HUES64 (cell line): Measurements from ENCODE around the gene ZBTB37. TPM values are rescaled to one million over a fixed set of nuclear protein-coding genes. Genes with fewer than 3 reads are reported as not detected.

Experiments used
- H3K27ac ChIP-seq: 2 replicates; pipeline ENCODE4 v1.7.0; 2013; ENCODE audit warnings: low read depth, low read length, inconsistent platforms
- H3K27me3 ChIP-seq: 2 replicates; pipeline ENCODE4 v1.6.1; 2013; ENCODE audit warnings: mild to moderate bottlenecking, low read length; ENCODE audit not compliant: insufficient read depth
- H3K36me3 ChIP-seq: 2 replicates; pipeline ENCODE4 v1.6.1; 2013; ENCODE audit warnings: mild to moderate bottlenecking, low read length; ENCODE audit not compliant: insufficient read depth
- H3K4me1 ChIP-seq: 2 replicates; pipeline ENCODE4 v1.6.1; 2013; ENCODE audit warnings: mild to moderate bottlenecking, low read length, moderate library complexity; ENCODE audit not compliant: insufficient read depth
- H3K4me3 ChIP-seq: 2 replicates; pipeline ENCODE4 v1.5.1; 2013; ENCODE audit warnings: mild to moderate bottlenecking, low read length, moderate library complexity
- H3K9ac ChIP-seq: 2 replicates; pipeline ENCODE4 v1.6.1; 2013; ENCODE audit warnings: mild to moderate bottlenecking, low read depth, low read length
- H3K9me3 ChIP-seq: 2 replicates; pipeline ENCODE4 v1.6.1; 2013; ENCODE audit warnings: low read depth, low read length; ENCODE audit not compliant: insufficient read depth
- WGBS: fragments of 150-250, 120-280 bp; methylation state at CpG from one replicate; pipeline ENCODE4 v1.1.7; 2013; ENCODE audit warnings: missing lambda C conversion rate; 5-methylcytosine and 5-hydroxymethylcytosine counted together
- polyA plus RNA-seq, 2 experiments: library from polyadenylated mRNA; stranded (reverse); fragments of 50-300 nt; gene quantifications; one replicate each; pipeline ENCODE4 v1.2.3, GENCODE V29; 2013

The ZBTB37 gene, protein sequence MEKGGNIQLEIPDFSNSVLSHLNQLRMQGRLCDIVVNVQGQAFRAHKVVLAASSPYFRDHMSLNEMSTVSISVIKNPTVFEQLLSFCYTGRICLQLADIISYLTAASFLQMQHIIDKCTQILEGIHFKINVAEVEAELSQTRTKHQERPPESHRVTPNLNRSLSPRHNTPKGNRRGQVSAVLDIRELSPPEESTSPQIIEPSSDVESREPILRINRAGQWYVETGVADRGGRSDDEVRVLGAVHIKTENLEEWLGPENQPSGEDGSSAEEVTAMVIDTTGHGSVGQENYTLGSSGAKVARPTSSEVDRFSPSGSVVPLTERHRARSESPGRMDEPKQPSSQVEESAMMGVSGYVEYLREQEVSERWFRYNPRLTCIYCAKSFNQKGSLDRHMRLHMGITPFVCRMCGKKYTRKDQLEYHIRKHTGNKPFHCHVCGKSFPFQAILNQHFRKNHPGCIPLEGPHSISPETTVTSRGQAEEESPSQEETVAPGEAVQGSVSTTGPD
- polyA plus RNA-seq (2013, experiment 1 of 2): 3.1 TPM
- polyA plus RNA-seq (2013, experiment 2 of 2): 3.4 TPM

DNA sequence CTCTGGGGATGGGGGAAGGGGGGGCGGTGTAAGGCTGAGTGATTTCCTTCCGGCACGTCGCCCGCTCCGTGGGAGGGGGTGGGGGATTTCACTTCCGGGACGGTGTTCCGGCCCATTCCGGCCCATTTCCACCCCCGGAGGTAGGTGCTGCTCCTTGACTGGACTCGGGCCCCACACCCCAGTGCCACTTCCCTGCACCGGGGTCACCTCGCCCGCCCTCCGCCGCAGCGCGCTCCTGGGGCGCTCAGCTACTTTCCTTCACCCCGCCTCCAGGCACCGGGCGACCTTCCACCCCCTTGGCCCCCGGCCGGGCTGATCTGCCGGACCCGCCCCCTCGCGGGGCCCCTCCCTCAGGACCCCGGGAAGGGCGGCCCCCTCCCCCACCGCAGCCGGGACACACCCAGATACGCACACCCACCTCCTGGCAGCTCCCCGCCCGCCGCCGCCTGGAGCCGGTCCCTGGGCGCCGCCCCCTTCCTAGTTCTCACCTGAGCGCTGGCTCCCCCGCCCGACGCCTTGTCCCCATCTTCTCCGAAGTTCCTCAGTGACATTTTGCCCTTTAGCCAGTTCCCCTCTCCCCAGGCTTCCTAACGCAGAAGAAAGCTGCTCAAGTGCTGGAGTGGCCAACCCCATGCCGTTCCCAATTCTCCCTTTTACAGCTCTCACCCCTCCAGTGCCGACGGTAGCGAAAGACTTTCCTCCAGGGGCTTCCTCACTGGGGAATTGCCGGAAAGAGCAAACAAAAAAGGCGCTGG lies at the start of gene ZBTB37:
TSS of gene ZBTB37 (plus strand) at position 115 of the 755 bp plus-strand sequence. CDS start 1,846 bp downstream, outside the sequence.
- H3K27ac ChIP-seq: peak within 1 kb of the TSS; percentile 99
- H3K27me3 ChIP-seq: no peaks in the 10 kb centered on the region
- H3K4me1 ChIP-seq: peaks cover 14% of the 10 kb centered on the region
- peaks cover 69% of the 10 kb centered on the region for H3K36me3 ChIP-seq
- WGBS: under 1% methylated on average over 53 of the region's 53 CpGs
- peak within 1 kb of the TSS; percentile 99 for H3K9ac ChIP-seq
- no peaks in the 10 kb centered on the region for H3K9me3 ChIP-seq
- H3K4me3 ChIP-seq: peak within 1 kb of the TSS; percentile 95

DNA sequence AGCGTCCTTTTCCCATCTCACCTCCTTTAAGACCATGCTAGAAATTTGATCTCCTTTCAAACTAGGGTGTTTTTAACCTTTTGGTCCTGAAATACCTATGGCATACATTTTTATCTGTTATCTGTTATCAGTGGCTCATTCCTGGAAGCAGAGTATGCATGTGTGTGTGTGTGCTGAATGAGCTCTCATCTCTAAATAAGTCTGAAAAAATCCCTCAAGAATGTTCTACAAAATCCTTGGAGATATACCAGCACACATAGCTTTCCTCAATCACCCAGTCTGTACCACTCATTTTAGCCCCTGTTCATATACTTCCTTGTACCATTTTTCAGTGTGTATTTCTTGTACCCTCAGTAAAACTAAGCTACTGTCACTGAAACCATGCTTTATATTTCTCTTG lies 49.7 kb upstream of the ZBTB37 start:
- H3K4me1 ChIP-seq: peaks cover 6% of the 10 kb centered on the region; the same call in 1 of the 2 replicates
- H3K36me3 ChIP-seq: peaks cover 40% of the 10 kb centered on the region
- H3K9ac ChIP-seq: no peak overlapping the region
- H3K27ac ChIP-seq: no peak overlapping the region
- H3K9me3 ChIP-seq: no peaks in the 10 kb centered on the region
- WGBS: 94% methylated on average over 1 of the region's 1 CpG
- H3K4me3 ChIP-seq: no peak overlapping the region
- H3K27me3 ChIP-seq: no peaks in the 10 kb centered on the region

DNA sequence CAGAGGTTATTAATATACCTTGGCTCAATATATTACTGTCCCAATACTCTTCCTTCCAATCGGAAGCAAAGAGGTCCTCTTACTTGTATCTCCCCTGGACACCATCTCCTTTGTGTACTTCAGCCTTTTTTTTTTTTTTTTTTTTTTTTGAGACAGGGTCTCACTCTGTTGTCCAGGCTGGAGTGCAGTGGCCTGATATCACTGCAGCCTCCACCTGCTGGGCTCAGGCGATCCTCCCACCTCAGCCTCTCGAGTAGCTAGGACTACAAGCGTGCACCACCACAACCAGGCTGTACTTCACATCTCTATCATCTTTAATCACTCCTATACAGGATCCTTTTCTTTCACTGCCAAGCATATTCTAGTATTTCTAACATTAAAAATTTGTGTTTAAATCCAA lies 46.5 kb upstream of the ZBTB37 start:
- H3K27ac ChIP-seq: no peak overlapping the region
- WGBS: 98% methylated on average over 4 of the region's 4 CpGs
- no peak overlapping the region for H3K9ac ChIP-seq
- no peaks in the 10 kb centered on the region for H3K9me3 ChIP-seq
- no peaks in the 10 kb centered on the region for H3K27me3 ChIP-seq
- H3K4me3 ChIP-seq: no peak overlapping the region
- H3K36me3 ChIP-seq: peaks cover 43% of the 10 kb centered on the region
- peaks cover 6% of the 10 kb centered on the region; the same call in 1 of the 2 replicates for H3K4me1 ChIP-seq

DNA sequence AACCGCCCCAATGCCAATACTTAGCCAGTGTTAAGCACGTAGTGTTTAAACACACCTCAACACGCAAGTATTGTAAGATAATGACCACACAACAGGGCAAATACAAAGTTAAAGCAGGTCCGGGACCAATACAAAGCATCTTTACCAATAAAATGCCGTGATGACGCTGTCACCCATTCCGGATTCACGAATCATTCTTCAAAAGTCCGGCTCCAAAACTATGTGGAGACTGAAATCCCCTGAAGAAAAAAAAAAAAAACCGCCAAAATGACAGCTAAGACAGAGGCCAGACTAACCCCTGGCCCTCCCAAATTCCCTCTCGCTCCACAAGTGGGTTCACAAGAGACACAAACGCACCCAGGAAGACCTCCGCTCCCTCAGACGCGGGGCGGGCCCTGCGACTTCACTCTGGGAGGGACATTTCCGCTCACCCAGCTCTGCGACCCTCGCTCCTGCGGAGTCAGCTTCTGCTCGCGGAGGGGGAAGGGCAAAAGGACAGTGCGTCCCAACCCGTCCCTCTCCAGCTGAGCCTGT lies 44.3 kb upstream of the ZBTB37 start:
- peaks cover 6% of the 10 kb centered on the region; the same call in 1 of the 2 replicates for H3K4me1 ChIP-seq

DNA sequence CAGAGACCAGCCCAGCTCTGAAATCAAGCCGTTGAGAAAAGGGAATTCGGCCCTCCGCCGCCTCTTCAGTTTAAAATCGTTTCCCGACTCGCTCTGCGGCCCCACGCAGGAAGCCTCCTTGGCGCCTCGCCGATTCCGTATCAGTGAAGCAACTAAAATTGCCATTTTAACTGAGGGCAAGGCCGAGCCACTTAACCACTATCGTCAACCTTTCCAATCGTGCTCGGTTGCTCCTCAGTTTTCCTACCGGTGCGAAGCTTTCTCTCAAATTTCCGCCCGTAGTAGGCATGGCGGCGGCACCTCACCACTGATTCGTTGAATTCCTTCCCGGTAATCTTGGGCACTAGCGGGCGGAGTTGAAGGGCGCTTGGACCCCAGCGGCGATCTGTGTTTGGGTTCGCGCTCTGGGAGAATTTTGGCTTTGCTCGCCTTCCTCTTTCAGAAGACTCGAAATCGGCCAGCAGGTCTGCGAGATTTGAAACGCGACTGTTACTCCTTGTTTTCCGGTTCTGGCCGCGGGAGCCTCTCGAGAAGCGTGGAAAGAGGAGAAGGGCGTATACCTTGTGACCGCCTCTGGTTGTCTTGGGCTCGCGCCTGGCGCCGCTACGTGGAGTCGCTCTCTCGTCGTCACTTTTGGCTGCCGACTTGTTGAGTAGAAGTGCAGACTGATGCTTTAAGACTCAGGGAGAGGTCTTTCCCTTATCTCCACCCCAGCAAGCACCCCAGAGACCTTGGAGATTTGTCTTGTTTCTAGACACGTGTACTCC lies 43.7 kb upstream of the ZBTB37 start, which contains the start of the genes CENPL and DARS2:
TSS of gene CENPL (minus strand) at position 569 of the 767 bp plus-strand sequence. CDS start 13,584 bp downstream, outside the sequence.
TSS of gene DARS2 (plus strand) at position 359 of the 767 bp plus-strand sequence. CDS start 557 bp downstream, outside the sequence.
- Histone ChIP-seq H3K9me3 (no peaks in the 10 kb centered on the region), H3K36me3 (peaks cover 43% of the 10 kb centered on the region), H3K4me1 (peaks cover 6% of the 10 kb centered on the region; the same call in 1 of the 2 replicates), H3K4me3 (peak within 1 kb of the TSS; percentile 64), H3K27me3 (no peaks in the 10 kb centered on the region), H3K27ac (peak within 1 kb of the TSS; percentile 91), H3K9ac (peak within 1 kb of the TSS; percentile 86)
- under 1% methylated on average over 55 of the region's 55 CpGs for WGBS

More for the DNA sequence above, 44.3 kb upstream of the ZBTB37 start:
- H3K9ac ChIP-seq: peak overlapping the region; percentile 86
- H3K4me3 ChIP-seq: peak overlapping the region; percentile 64
- H3K27me3 ChIP-seq: no peaks in the 10 kb centered on the region
- H3K9me3 ChIP-seq: no peaks in the 10 kb centered on the region
- under 1% methylated on average over 25 of the region's 25 CpGs for WGBS
- peaks cover 48% of the 10 kb centered on the region for H3K36me3 ChIP-seq
- H3K27ac ChIP-seq: peak overlapping the region; percentile 91

DNA sequence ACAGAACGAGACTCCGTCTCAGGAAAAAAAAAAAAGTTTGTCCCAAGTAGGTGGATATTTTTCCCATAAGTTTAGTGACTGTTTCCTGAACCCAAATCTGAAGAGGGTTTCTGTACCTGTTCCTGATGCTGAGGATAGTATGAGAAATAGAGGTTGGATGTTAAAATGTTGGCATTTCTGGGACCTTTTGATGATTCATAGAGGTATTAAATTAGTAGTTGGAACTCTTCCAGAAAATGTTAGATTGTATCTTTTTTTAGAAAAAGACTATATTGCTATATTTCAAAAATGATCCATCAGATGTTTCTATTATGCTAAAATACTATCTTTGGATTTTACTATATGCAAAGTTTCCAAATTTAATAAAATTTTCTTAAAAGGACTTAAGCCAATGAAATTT lies 40.6 kb upstream of the ZBTB37 start:
- Histone ChIP-seq H3K9me3 (no peaks in the 10 kb centered on the region), H3K4me1 (peaks cover 6% of the 10 kb centered on the region; the same call in 1 of the 2 replicates), H3K27me3 (no peaks in the 10 kb centered on the region), H3K9ac (no peak overlapping the region), H3K4me3 (no peak overlapping the region), H3K36me3 (peaks cover 44% of the 10 kb centered on the region), H3K27ac (no peak overlapping the region)
- 95% methylated on average over 2 of the region's 2 CpGs for WGBS

DNA sequence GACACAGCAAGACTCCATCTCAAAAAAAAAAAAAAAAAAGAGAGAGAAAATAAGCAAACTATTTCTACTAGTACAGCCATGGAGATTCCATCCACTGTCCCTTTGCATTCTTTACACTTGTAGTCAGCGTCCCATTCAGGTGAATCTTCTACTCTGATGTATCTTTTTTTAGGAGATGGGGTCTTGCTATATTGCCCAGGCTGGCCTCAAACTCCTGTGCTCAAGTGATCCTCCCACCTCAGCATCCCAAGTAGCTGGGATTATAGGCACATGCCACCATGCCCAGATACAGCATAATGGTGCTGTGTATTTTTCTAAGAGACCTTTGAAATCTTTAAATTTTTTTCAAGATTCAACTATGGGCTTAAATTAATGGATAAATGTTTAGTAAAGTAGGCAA lies 35.4 kb upstream of the ZBTB37 start:
- Histone ChIP-seq H3K27me3 (no peaks in the 10 kb centered on the region), H3K9me3 (no peaks in the 10 kb centered on the region), H3K4me1 (no peaks in the 10 kb centered on the region), H3K36me3 (peaks cover 81% of the 10 kb centered on the region), H3K9ac (no peak overlapping the region), H3K27ac (no peak overlapping the region), H3K4me3 (no peak overlapping the region)
- 90% methylated on average over 1 of the region's 1 CpG for WGBS

DNA sequence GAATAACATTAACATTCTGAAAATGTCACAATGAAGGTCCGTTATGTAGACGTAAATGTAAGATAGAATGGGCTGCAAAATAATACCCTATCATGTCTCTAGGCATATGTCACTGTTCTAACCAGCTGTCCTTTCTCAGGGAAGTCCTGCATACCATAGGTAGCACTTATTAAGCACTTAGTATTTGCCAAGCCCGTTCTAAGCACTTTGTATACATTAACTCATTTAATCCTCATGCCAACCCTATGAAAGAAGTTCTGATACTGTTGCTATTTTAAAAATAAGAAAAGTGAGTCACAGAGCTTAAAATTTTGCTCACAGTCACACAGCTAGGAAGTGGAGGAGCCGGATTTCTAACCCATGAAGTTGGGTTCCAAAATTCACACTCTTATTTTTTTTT lies 16.1 kb upstream of the ZBTB37 start:
- Histone ChIP-seq H3K27me3 (no peaks in the 10 kb centered on the region), H3K4me1 (peaks cover 13% of the 10 kb centered on the region), H3K4me3 (no peak overlapping the region), H3K27ac (no peak overlapping the region), H3K9ac (no peak overlapping the region), H3K36me3 (peaks cover 69% of the 10 kb centered on the region), H3K9me3 (no peaks in the 10 kb centered on the region)
- 92% methylated on average over 3 of the region's 4 CpGs for WGBS

DNA sequence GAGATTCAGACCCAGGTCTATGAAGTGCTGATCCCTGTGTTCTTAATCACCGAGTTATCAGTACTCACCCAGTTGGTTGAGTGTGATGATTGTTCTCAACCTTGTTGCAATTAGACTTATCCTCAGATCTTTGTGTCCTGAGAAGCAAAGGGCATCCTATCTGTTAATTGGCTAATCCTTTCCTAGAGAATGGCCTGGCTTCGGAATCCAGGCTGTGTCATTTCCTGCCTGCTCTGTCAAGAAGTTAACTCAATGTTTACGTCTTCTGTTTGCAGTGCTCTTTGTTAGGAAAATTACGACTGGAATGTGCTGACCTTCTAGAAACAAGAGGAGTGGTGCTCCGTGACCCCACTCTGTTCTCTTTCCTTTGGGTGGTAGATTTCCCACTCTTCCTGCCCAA lies 15.1 kb upstream of the ZBTB37 start:
- H3K4me3 ChIP-seq: no peak overlapping the region
- no peaks in the 10 kb centered on the region for H3K27me3 ChIP-seq
- 62% methylated on average over 5 of the region's 5 CpGs for WGBS
- H3K27ac ChIP-seq: peak overlapping the region; percentile 79
- H3K9me3 ChIP-seq: no peaks in the 10 kb centered on the region
- H3K9ac ChIP-seq: peak overlapping the region; percentile 3; the same call in 1 of the 2 replicates
- H3K36me3 ChIP-seq: peaks cover 77% of the 10 kb centered on the region
- peaks cover 13% of the 10 kb centered on the region for H3K4me1 ChIP-seq

DNA sequence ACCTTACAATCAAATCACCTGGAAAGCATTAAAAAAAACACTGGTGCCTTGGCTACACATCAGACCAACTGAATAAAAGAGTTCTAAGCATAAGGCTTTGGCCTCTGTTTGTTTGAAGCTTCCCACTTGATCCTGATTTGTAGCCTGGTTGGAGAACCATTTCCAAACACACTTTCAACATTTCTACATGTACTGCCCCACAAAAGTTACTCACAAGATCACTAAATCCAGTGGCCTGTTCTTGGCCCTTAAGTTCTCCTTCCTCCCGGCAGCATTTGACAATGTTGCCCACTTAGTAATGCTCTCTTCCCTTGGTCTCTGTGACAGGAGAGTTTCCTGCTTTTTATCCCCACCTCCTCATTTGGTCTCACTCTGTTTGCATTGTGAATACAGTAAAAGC lies 12.2 kb upstream of the ZBTB37 start:
- peaks cover 78% of the 10 kb centered on the region for H3K36me3 ChIP-seq
- H3K4me3 ChIP-seq: no peak overlapping the region
- H3K9me3 ChIP-seq: no peaks in the 10 kb centered on the region
- peaks cover 13% of the 10 kb centered on the region for H3K4me1 ChIP-seq
- H3K27me3 ChIP-seq: no peaks in the 10 kb centered on the region
- no peak overlapping the region for H3K9ac ChIP-seq
- H3K27ac ChIP-seq: no peak overlapping the region
- WGBS: 86% methylated on average over 1 of the region's 1 CpG
